Stimulated activated CD4-positive, alpha-beta T cell treated with anti-CD3 and anti-CD28 coated beads, Interleukin-12 subunit alpha, Interleukin-12 subunit beta, amount 100 ng/mL, for 4 hours (primary cell): ENCODE data around the gene PSD2.
A peak's percentile ranks its signal among the peaks of the same experiment; 100 is the strongest.
"Not testable (repeated sequence)": the region's sequence is repeated elsewhere in the genome, so short reads cannot be mapped to it uniquely, and the experiment has no call there.

Experiments used
- DNase-seq: peaks from one replicate; pipeline ENCODE4 v3.0.0-alpha.2; 2020

Gene PSD2

GRCh38 chr5:139792655-139793054, 3.0 kb upstream of the PSD2 start:
- DNase-seq: not testable (repeated sequence)

DNA sequence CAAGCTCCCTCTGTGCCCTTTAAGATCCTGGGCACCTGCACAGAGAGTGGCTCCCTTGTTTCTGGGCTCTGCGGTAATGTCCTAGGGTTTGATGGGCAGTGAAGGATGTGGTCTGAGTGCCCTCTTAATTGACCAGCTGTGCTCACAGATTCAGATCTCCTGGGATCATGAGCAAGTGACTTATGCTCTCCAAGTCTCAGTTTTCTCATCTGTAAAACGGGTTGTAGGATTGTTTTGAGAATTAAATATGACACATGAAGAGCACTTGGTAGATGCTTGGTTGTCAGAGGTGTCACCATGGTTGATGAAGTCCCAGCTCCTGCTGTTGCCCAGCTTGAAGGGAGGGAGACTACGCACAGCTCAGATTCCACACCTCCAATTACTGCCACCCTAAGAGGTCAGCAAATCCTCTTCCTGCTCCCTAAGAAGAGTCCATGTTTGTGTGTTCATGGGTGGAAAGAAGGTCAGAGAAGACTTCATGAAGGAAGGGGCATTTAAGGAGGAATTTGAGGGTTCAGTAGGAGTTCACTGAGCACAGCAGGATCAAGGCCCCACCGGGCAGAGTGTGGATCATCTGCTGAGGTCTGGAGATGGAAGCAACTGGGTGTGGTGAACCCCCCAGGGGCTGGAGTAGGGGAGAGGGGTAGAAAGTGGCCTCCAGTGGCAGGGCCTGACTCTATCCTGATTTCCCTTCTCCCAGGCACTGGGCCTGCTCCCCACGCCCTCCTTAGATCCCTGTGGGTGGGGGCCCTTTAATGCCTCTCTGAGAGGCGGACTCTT, 1.4 kb upstream of the PSD2 start:
- DNase-seq: no peak

GRCh38 chr5:139796061-139796806, 626 bp downstream of the PSD2 start:
- DNase-seq: no peak

- DNase-seq: no peak
Observed at GRCh38 chr5:139797335-139797734, 1.7 kb downstream of the PSD2 start.

DNA sequence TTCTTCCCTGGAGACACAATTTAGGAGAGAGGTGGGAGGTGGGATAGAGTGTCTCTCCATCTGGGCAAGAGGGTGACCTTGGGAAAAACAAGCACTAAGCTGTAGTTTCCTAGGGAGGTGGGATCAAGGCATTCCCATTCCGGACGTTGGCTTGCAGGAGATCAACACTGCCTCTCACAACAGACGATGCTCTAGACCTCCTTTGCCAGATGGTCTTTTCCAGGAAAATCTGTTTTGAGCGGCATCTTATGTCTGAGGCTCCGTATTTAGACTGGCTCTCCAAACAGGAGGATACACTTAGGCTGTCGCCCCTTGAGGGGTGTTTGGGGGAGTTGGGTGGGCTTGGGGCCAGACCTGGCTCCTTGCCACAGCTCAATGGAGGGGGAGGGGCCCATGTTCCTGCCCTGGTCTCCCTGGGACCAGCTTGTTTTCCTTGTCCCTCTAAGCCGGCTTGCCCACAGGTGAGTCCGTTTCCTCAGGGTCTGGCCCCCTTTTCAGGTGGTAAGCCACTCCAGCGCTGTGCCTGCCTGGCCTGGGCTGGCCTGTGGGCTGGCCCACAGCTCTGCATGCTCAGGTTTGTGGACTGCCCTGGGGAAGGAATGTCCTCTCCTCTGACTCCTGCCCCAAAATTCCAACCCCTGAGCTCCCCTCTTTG, 2.4 kb downstream of the PSD2 start:
- no peak for DNase-seq

DNA sequence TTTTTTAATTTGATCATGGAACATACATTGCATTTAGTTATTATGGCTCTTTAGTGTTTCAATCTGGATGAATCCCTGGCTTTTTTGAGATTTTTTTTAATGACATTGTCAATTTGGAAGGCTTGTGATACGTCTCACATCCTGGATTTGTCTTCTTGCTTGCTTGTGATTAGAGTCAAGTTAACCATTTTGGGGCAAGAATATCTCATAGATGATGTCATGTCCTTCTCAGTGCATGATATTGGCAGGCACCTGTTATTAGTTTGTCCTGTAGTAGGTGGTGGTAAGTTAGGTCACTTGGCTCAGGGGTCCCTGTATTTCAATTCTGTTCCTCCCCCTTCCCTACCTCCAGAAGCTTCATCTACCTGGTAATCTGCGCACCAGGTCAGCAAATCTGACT, 3.3 kb downstream of the PSD2 start:
- DNase-seq: no peak

DNA sequence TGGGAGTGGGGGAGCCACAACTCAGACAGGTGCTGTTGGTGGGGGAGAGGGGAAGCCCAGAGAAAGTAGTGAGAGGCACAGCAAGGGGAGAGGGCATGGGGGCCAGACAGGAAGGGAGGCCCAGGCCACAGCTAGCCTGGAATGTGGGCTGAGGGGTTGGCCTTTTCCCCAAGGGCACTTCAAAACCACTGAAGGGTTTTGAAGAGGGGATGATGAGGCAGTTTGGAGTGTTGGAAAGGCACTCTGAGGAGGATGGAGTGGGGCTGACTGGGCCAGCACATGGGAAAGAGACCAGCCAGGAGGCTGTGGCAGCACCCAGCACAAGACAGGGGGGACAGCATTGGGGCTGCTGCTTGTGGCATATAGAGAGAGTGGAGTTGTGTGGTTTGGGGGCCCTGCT, 3.8 kb downstream of the PSD2 start:
- no peak for DNase-seq

- no peak for DNase-seq
Observed at GRCh38 chr5:139803978-139804377, 8.4 kb downstream of the PSD2 start.

- DNase-seq: no peak
Observed at GRCh38 chr5:139804800-139805397, 9.3 kb downstream of the PSD2 start.

- DNase-seq: no peak
Observed at GRCh38 chr5:139805545-139805944, 9.9 kb downstream of the PSD2 start.

GRCh38 chr5:139806111-139806510, 10.5 kb downstream of the PSD2 start:
- no peak for DNase-seq

GRCh38 chr5:139806726-139807646, 11.4 kb downstream of the PSD2 start:
- no peak for DNase-seq

DNA sequence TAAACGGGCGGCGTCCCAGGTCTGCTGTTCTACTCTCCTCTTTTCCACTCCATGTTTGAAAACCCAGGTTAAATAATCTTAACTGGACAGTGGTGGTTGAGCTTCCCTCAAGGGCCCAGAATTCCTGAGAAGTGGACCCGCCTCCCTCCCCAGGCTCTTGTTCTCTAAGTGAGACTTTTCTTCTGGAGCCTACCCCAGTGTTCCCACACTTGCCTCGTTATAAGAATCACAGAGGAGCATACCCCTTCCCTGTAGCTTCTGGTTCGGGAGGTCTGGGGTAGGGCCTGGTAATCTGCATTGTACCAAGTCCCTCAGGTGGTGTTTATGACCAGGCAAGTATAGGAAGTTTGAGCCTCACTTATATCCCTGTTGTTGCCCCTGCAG, 12.0 kb downstream of the PSD2 start:
- no peak for DNase-seq

DNA sequence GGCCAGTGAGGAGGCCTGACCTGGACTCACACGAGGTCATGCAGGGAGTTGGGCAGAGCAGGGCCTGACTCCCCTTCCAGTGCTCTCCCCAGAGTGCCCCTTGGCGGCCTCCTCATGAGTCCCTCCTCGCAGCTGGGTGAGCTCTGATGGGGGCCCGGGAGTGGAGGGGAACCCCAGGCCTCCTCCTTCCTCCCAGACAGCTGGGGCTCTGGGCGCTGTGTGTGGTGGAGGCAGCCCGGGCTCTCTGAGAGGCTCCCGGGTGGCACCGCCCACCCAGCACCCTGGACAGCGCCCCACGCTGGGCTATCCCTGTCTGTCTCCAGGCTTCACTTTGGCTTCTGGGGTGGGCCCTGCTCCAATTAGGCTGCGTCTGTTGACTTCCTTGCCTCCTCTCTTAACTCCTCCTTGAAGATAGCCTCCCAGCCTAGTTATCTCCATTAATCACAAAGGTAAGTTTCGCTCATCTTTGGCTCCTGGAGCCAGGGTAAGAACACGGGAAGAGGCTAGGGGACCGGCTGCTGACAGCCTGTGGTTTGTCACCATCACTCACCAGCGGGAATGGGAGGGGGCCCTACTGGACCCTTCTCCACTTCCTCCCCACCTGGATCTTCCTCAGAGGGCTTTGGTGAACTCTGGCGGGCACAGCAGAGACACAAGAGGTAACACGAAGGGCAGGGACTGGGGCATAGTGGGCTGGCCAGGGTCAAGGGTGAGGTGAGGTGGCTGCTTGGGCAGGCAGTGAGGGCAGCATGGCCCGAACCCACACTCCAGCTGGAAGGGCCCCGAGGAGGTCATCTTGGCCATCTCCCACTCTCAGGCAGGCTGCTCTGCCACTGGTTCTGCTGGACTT, 13.1 kb downstream of the PSD2 start:
- peak; percentile 18 for DNase-seq

- no peak for DNase-seq
Observed at GRCh38 chr5:139809331-139809810, 13.8 kb downstream of the PSD2 start.

GRCh38 chr5:139810341-139811273, 15.0 kb downstream of the PSD2 start:
- DNase-seq: no peak

- DNase-seq: no peak
Observed at GRCh38 chr5:139811274-139811607, 15.6 kb downstream of the PSD2 start.

GRCh38 chr5:139812323-139812722, 16.7 kb downstream of the PSD2 start:
- no peak for DNase-seq

DNA sequence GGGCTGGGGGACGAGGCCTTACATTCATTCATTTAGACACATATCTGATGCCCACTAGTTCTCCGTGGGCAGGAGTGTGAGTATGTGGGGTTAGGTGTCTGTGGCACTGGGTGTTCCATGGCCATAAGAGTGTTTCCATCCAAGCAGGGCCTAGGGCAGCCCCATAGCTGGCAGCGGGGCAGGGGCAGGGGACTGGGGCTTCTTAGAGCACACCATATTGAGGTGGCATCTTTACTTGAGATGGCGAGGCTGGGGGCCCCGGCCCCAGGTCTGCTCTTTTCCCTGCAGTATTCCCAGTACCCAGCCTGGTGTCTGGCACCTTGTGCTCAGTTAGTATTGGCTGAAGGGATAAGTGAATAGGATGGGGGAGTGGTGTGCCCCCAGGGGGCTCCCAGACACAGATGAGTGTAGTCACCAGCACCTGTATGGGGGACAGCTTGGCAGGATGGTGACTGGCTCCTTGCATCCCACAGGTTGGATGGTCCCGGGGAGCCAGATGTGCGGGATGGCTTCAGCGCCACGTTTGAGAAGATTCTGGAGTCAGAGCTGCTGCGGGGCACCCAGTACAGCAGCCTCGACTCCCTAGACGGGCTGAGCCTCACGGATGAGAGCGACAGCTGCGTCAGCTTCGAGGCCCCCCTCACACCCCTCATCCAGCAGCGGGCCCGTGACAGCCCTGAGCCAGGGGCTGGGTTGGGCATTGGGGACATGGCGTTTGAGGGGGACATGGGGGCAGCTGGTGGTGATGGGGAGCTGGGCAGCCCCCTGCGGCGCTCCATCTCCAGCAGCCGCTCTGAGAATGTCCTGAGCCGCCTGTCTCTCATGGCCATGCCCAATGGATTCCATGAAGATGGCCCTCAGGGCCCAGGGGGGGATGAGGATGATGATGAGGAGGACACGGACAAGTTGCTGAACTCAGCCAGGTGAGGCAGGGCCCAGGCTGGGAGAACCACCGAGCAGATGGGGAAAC, 17.5 kb downstream of the PSD2 start:
- no peak for DNase-seq
